ENCODE results near the gene BUD31. TPM values are rescaled to one million over a fixed set of nuclear protein-coding genes. Genes with fewer than 3 reads are reported as not detected.

BUD31 gene
- total and polyA plus RNA-seq, 2 of the 8 experiments (the other 6 are each of a cell fraction or from before 2014, with no cell fraction given) = 46.7 to 114 TPM

- TF ChIP-seq USF2 (IDR thresholded peaks at IDR 0.05; ENCODE audit: low read length) (no peak), FOSL1 (IDR thresholded peaks at IDR 0.05; ENCODE audit: insufficient read depth, low read depth, low read length) (no peak), TAF1 (IDR thresholded peaks at IDR 0.05; ENCODE audit: low read depth, low read length) (no peak)
Observed at GRCh38 chr7:99380823-99381663, 27.7 kb upstream of the BUD31 start (continued).
